Measurements from ENCODE around the gene NEK6.

DNA sequence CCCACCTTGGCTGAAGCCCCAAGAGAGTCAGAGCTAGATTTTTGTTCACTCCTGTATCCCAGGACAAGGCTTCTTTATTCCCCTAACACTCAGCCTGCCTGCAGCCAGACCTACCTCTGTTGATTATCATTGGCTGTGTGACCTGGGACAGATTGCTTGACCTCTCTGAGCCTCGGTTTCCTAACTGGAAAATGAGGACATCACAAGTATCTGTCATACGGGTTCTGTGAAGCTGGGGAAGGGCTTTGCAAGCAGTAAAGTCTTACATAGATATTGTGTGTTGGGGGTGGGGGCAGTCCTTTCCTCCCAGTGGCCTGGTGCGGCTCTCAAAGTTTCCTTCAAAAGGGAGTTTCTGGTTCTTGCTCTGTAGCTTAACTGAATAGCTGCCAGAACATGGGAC, 2.5 kb upstream of the NEK6 start:
- TF ChIP-seq, protein P1, sequence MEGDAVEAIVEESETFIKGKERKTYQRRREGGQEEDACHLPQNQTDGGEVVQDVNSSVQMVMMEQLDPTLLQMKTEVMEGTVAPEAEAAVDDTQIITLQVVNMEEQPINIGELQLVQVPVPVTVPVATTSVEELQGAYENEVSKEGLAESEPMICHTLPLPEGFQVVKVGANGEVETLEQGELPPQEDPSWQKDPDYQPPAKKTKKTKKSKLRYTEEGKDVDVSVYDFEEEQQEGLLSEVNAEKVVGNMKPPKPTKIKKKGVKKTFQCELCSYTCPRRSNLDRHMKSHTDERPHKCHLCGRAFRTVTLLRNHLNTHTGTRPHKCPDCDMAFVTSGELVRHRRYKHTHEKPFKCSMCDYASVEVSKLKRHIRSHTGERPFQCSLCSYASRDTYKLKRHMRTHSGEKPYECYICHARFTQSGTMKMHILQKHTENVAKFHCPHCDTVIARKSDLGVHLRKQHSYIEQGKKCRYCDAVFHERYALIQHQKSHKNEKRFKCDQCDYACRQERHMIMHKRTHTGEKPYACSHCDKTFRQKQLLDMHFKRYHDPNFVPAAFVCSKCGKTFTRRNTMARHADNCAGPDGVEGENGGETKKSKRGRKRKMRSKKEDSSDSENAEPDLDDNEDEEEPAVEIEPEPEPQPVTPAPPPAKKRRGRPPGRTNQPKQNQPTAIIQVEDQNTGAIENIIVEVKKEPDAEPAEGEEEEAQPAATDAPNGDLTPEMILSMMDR (conservative IDR thresholded peaks at IDR 0.05): no peak
- no peak for TF ChIP-seq EZH2 (IDR thresholded peaks at IDR 0.05; ENCODE audit: low read depth)

Measured in PC-9 (cell line).